ENCODE results near the gene TNMD.
"Not testable (repeated sequence)": the region's sequence is repeated elsewhere in the genome, so short reads cannot be mapped to it uniquely, and the experiment has no call there.

GRCh38 chrX:100565534-100565933 is 19.2 kb upstream of the TNMD start:
- peak; percentile 39 for TF ChIP-seq CTCF (IDR thresholded peaks at IDR 0.05)
- not testable (repeated sequence) for TF ChIP-seq ZFX (IDR thresholded peaks at IDR 0.05; ENCODE audit: borderline replicate concordance)
